Activated CD4-positive, alpha-beta T cell treated with anti-CD3 and anti-CD28 coated beads, Interleukin-2, Interleukin-4, amounts not matched to agents 100 ng/mL and 50 ng/mL, durations not matched to agents 16 hours and 8 hours (primary cell): ENCODE data around the gene CYP2S1.
A peak's percentile ranks its signal among the peaks of the same experiment; 100 is the strongest.
"Not testable (repeated sequence)": the region's sequence is repeated elsewhere in the genome, so short reads cannot be mapped to it uniquely, and the experiment has no call there.

Experiments
- DNase-seq: peaks from one replicate; pipeline ENCODE4 v3.0.0-alpha.2; 2020; ENCODE audit warnings: low spot score

The CYP2S1 gene

DNA sequence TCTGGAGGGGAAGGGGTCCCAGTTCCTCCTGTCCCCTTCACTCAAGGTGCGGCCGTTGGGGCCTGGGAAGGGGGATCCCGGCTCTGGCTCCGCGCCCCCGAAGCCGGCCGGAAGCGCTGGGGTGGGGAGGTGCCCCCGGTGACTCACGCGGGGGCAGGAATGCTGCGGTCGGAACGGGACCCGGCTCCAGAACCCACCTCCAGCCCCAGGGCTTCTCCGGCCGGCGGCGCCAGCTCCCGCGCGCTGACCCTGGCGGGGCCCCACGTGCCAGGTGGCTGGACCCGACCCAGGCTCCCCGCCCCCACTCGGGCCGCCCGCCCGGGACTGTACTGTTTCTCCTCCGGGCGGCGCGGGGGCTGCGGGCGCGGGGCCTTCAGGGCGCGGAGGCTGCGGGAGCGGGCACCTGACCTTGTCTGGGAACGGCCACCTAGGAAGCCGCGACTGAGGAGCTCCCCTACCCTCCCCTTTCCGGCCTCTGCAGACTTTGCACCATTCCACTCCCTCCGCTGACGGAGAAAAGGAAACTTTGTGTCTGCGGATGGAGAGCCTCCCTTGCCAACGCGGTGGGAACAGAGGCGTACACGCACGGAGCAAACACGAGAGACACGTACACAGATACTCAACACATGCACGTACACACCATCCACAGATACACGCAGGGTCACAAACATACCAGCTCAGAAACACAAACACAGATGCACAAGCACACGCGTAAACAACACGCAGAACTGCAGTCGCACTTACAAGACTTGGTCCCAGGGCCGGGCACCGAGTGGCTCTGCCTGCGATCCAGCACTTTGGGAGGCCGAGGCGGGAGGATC lies 33.2 kb downstream of the CYP2S1 start:
- peak; percentile 19 for DNase-seq

DNA sequence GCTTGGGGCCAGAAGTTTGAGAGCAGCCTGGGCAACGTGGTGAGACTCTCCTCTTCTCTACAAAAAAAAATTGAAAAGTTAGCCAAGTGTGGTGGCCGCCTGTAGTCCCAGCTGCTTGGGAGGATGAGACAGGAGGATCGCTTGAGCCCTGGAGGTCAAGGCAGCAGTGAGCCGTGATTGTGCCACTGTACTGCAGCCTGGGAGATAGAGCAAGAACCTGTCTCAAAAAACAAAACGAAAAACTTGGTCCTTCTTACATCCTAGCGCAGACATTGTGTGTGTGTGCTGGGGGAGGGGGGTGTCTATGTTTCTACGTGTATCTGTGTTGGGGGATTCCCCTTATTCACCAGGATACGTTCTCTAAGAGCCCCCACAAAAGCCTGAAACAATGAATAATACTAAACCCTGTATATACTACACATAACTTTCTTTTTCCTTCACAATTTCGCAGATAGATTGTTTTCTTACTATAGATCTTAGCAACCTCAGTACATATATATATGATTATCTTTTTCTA lies 33.9 kb downstream of the CYP2S1 start:
- DNase-seq, result no peak

DNA sequence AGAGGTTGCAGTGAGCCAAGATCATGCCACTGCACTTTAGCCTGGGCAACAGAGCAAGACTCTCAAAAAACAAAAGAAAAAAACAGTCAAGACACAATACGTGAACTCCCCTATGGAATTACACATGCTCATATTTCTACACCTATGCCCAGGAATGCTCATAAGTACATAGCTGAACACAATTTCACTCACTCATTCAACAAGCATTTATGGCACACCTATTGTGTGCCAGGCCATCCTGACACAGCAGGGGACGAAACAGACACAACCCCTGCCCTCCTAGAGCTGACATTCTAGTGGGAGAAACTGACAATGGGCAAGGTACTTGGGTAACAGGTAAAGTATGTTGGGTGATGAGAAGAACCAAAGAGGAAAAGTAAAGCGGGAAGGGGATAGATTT lies 35.5 kb downstream of the CYP2S1 start:
- DNase-seq, result no peak

DNA sequence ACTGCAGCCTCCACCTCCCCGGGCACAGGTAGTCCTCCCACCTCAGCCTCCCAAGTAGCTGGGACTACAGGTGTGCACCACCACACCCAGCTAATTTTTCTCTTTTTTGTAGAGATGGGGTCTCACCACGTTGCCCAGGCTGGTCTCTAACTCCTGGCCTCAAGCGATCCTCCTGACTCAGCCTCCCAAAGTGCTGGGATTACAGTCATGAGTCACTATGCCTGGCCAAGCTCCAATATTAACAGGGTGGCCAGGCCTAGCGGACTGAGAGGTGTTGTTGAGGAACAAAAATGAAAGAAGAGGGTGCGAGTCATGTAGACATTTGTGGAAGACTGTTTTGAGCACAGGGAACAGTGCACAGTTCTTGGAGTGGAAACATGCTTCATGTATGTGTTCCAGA lies 36.3 kb downstream of the CYP2S1 start:
- not testable (repeated sequence) for DNase-seq

DNA sequence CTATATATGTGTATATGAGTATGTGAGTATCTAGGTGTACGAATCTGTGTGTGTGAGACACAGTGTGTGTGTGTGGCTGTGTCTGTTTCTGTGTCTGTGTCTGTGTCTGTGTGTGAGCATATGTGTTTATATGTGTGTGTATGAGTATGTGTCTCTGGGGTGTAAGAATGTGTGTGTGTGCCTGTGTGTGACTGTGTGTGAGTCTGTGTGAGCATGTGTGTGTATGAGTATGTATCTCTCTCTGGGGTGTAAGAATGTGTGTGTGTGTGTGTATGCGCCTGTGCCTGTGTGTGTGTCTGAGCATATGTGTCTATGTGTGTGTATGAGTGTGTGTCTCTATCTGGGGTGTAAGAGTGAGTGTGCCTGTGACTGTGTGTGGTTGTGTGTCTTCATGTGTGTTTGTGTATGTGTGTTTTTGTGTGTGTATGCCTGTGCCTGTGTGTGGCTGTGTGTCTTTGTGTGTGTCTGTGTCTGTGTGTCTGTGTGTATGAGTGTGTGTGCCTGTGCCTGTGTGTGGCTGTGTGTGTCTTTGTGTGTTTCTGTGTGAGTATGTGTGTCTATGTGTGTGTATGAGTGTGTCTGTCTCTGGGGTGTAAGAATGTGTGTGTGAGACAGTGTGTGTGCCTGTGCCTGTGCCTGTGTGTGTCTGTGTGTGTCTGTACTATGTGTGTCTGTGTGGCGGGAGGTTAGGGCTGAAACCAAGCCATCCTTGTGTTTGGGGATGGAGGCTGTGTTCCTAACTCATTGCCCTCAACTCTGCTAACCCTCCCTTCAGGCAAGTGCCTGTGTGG lies 37.2 kb downstream of the CYP2S1 start:
- DNase-seq, result no peak

DNA sequence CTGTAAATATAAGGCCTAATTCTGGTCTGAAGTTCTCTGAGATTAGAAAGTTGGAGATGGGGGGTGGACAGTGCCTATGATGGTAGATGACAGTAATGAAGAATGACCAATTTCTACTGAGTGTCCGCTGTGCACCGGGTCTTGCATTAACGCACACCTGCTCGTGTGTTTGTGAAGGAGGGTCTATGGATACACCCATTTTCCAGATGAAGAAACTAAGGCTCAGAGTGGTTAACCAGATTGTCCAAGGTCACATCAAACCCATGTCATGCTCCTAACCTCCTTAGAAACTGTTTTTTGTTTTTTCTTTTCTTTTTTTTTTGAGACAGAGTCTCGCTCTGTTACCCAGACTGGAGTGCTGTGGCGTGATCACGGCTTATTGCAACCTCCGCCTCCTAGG lies 39.7 kb downstream of the CYP2S1 start:
- no peak for DNase-seq

DNA sequence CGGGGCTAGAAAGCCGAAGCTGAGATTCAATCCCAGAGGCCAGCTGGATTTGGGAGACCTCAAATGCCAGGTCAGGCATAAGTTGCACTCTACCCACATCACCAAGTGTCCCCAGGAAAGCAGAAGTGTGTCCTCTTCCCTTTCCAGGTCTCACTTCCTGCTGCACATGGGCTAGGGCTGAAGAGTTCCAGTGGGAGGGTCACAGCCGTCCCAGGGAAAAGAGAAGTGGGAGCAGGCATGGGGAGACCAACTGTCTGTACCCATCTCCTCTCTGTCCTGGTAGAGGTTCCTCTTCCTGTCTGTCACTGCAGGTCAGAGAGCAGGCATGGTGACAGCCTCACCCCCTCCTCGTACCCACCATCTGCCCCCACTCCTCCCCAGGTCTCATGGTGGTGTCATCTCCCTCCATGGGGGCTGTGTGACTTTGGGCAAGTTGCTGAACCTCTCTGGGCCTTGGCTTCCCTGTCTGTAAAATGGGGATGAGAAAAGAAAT lies 40.8 kb downstream of the CYP2S1 start:
- DNase-seq, result no peak

DNA sequence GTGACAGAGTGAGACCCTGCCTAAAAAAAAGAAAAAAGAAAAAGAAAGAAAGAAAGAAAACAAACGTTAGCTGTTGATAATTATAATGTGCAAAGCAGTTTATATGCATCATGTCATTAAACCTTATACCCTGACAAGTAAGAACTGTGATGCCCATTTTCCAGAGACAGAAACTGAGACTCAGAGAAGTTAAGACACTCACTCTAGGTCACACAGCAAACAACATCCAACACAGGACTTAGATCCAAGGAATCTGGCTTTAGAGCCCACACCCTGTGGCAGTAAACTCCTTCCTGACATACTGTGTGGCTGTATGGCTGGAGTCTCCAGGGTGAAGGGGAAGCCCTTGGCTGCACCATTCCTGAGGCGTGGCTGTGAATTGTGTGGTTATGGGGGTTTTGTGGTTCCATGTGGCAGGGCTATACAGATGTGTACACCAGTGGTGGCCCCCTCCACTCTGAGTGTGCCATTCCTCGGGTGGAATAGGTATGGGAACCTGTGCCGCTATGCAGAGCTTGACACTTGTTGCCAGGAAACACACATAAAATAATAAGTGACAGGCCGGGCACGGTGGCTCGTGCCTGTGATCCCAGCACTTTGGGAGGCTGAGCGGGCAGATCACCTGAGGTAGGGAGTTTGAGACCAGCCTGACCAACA lies 41.6 kb downstream of the CYP2S1 start:
- DNase-seq, result no peak

DNA sequence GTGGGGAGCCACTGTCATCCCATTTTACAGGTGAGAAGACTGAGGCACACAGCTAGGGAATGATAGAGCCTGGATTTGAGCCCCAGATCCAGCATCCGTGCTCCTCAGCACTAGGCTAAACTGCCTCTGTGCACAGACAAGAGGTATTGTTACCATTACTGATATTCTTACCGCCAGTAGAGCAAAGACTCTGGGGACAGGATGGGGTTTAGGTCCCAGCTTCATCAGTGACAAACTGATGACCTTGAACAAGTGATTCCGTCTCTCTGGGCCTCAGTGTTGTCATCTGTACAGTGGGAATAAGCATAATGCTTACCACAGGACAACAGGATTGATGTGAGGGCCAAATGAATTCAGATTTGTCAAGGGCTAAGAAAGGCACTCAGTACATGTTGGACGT lies 42.5 kb downstream of the CYP2S1 start:
- no peak for DNase-seq

DNA sequence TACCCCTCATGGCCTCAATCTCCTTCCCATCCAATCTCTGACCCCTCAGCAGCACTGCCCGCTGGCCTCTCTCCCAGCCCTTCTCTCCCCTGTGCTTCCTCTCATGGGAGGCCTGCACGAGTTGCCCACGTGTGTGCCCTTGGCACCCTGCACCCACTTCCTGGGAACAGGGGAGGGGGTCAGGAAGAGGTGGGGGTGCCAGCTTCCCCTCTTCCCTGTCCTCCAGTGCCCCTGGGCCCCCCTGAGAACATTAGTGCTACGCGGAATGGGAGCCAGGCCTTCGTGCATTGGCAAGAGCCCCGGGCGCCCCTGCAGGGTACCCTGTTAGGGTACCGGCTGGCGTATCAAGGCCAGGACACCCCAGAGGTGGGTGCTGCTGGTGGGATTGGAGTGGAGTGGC lies 45.2 kb downstream of the CYP2S1 start:
- no peak for DNase-seq

DNA sequence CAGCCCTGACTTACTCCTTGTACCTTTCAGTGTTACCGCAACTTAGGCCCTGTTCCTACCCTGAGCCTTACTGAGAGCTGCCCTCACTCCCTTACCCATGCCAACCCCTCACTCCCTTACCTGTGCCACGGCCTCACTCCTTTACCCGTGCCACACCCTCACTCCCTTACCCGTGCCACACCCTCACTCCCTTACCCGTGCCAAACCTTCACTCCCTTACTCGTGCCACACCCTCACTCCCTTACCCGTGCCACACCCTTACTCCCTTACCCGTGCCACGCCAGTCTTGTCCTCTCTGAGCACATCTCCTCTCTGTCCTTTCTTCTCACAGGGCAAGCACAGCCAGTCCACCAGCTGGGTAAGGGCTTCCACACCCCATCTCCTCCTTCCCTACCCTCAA lies 46.3 kb downstream of the CYP2S1 start:
- DNase-seq, result no peak

DNA sequence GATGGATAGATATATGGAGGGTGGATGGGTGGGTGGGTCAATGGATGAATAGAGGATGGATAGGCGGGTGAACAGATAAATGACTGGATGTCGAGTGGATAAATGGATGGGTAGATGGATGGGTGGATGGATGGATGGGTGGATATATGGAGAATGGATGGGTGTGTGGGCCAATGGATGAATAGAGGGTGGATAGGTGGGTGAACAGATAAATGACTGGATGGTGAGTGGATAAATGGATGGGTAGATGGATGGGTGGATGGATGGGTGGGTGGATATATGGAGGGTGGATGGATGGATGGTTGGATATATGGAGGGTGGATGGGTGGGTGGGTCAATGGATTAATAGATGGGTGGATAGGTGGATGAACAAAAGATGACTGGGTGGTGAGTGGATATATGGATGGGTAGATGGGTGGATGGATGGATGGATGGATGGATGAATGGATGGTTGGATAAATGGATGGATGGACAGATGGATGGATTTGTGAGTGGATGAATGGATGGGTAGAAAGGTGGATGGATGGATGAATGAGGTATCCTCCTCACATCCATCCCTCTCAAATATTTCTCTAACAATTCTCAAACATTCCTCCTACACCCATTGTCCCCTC lies 47.0 kb downstream of the CYP2S1 start:
- DNase-seq, result no peak

DNA sequence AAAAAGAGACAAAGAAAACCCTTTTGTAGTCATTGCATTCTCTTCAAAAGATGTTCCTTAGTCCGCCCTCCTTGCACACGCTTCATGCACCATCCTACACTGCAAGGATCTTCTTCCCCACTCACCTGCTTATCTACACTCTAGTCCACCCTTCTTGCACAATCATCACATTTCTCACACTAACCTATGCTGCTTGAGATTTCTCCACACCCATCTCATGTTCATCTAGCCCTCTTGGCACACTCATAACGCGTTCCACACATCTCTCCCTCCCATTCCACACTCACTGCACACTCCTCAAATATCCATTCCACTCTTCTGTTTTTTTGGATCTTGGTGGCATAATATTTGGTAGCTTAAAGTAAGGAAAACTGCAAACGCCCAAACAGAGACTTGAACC lies 48.8 kb downstream of the CYP2S1 start:
- DNase-seq, result no peak

DNA sequence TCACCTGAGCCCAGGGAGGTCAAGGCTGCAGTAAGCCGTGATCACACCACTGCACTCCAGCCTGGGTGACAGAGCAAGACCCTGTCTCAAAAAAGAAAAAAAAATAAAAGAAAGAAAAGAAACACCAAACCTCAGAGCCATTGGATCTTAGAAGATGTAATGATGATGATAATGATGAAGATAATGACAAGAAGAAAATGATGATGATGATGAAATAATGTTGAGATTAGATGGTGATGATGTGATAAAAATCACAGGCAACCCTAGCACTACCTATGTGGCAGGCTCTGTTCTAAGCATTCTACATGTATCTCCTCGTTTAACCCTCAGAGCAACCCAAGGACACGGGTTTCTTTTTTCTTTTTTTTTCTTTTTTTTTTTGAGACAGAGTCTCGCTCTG lies 51.1 kb downstream of the CYP2S1 start:
- no peak for DNase-seq

DNA sequence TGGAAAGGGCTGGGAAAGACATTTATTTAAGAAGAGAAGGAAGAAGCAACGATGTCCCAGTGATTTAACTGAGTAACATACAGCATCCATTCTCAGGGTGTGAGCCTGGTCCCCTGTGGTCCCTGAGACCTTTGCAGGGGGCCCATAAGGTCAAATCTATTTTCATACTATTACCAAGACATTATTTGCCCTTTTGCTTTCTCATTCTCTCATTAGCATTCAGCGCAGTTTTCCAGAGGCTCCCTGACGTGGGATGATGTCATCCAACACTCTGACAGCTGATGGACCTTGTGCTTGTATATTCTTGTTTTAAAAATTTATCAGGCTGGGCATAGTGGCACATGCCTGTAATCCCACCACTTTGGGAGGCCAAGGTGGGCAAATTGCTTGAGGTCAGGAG lies 52.8 kb downstream of the CYP2S1 start:
- DNase-seq, result no peak

DNA sequence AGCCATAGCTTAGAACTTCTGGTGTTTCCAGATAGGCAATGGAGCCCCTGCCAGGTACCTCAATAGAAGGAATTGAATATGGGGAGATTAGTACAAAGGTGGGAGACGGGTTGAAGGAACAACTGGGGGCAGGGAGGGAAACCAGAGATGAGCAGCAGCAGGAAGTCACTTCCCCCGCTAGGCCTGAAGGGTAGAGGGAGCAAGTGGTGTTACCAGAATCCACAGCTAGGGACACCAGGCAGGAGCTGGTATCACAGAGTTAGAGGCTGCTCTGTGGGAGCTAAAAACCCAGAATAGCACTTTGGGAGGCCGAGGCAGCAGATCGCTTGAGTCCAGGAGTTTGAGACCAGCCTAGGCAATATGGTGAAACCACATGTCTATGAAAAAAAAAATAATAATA lies 55.9 kb downstream of the CYP2S1 start:
- no peak for DNase-seq

DNA sequence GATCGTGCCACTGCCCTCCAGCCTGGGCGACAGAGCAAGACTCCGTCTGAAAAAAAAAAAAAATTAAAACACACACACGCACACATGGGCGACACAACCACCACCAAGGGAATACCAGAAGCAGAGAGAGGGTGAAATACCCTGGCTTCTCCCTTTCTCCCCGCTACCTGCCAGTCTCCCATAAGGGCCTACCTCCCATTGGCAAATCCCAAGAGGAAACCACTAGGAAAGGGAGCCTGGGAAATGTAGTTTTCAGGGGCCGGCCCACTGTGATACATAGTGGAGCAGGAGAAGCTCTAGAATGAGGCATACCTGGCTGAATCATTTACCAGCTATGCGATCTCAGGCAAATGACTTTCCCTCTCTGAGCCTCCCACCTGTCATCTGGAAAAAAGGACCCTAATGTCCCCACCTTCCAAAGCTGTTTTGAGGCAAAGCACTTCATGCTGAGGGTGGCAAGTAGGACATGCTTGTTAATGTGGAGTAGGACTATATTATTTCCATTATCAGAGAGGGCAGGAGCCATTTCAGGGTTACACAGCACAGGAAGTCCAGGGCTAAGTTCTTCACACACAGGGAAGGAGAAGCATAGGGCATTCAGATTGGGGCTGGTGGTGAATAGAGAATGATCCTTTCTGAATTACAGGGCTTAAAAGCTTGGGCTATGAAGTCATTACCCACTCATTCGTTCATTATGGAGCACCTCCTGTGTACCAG lies 56.8 kb downstream of the CYP2S1 start:
- no peak for DNase-seq

DNA sequence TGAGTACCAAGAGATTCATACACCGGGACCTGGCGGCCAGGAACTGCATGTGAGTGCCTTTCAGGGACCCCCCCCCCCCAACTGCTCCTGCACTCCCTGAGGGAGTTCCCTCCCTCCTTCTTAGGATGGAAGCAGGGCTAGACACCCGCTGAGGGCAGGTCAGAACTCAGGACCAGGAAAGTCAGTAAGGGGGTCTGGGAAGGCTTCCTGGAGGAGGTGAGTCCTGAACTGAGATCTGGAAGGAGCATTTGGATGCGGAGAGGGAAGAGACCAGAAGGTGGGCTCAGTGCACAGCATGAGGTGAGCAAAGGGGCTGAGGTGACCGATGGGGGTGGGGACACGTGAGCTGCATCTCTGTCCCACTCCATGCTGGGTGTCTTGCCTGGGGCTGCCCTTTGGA lies 60.6 kb downstream of the CYP2S1 start:
- DNase-seq, result no peak

DNA sequence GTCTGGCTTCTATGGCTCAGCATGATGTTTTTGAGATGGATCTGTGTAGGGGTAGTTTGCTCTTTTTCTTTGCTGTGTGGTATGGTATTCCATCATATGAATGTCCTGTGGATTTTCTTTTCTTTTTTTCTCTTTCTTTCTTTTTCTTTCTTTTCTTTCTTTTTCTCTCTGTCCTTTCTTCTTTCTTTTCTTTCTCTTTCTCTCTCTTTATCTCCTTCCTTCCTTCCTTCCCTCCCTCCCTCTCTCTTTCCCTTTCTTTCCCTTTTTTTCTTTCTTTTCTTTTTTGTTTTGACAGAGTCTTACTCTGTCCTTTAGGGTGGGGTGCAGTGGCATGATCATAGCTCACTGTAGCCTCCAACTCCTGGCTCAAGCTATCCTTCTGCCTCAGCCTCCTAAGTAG lies 62.2 kb downstream of the CYP2S1 start:
- DNase-seq, result no peak
